Mesendoderm (in vitro differentiated cells): Measurements from ENCODE around the gene SLC9C1.
A peak's percentile ranks its signal among the peaks of the same experiment; 100 is the strongest.

Source experiments
- DNase-seq: peaks from one replicate; pipeline ENCODE4 v3.0.0; 2013
- H2AK5ac ChIP-seq: 2 replicates; pipeline ENCODE4 v1.6.1; 2013; ENCODE audit warnings: low read length, inconsistent platforms
- H2BK120ac ChIP-seq: 2 replicates; pipeline ENCODE4 v1.6.1; 2013; ENCODE audit warnings: low read depth, mild to moderate bottlenecking, low read length, moderate library complexity, mixed read lengths
- H2BK15ac ChIP-seq: replicated peaks from 2 replicates; pipeline ENCODE4 v1.6.1; 2013; ENCODE audit warnings: low read depth, mild to moderate bottlenecking, moderate library complexity
- H2BK5ac ChIP-seq: 2 replicates; pipeline ENCODE4 v1.6.1; 2013; ENCODE audit warnings: low read length, inconsistent platforms
- H3K18ac ChIP-seq: 2 replicates; pipeline ENCODE4 v1.6.1; 2013; ENCODE audit warnings: mild to moderate bottlenecking, low read length, mixed read lengths
- H3K23ac ChIP-seq: one replicate; pipeline ENCODE4 v1.6.1; 2013; ENCODE audit warnings: low read length
- H3K27ac ChIP-seq: 2 replicates; pipeline ENCODE4 v1.5.1; 2013; ENCODE audit warnings: low read depth, mild to moderate bottlenecking, inconsistent platforms, low read length, moderate library complexity
- H3K27me3 ChIP-seq: 2 replicates; pipeline ENCODE4 v1.6.1; 2013; ENCODE audit warnings: low read length, control low read depth, mild to moderate bottlenecking, inconsistent platforms; ENCODE audit not compliant: insufficient read depth, poor library complexity
- H3K36me3 ChIP-seq: 2 replicates; pipeline ENCODE4 v1.6.1; 2013; ENCODE audit warnings: low read length, inconsistent platforms; ENCODE audit not compliant: control insufficient read depth, insufficient read depth
- H3K4ac ChIP-seq: one replicate; pipeline ENCODE4 v1.6.1; 2013; ENCODE audit warnings: low read depth, mild to moderate bottlenecking, low read length, moderate library complexity
- H3K4me1 ChIP-seq: 2 replicates; pipeline ENCODE4 v1.6.1; 2013; ENCODE audit warnings: low read depth, low read length, inconsistent platforms; ENCODE audit not compliant: control insufficient read depth
- H3K4me2 ChIP-seq: 2 replicates; pipeline ENCODE4 v1.6.1; 2013; ENCODE audit warnings: low read length
- H3K4me3 ChIP-seq: 2 replicates; pipeline ENCODE4 v1.5.1; 2013; ENCODE audit warnings: mild to moderate bottlenecking, low read length
- H3K56ac ChIP-seq: one replicate; pipeline ENCODE4 v1.6.1; 2013; ENCODE audit warnings: low read length
- H3K79me1 ChIP-seq: 2 replicates; pipeline ENCODE4 v1.6.1; 2013; ENCODE audit warnings: low read length, inconsistent platforms
- H3K79me2 ChIP-seq: 2 replicates; pipeline ENCODE4 v1.6.1; 2013; ENCODE audit warnings: mild to moderate bottlenecking, low read length; ENCODE audit not compliant: control insufficient read depth, insufficient read depth
- H3K9ac ChIP-seq: 2 replicates; pipeline ENCODE4 v1.6.1; 2013; ENCODE audit warnings: low read length, inconsistent platforms
- H4K5ac ChIP-seq: one replicate; pipeline ENCODE4 v1.6.1; 2013; ENCODE audit warnings: low read length
- H4K8ac ChIP-seq: one replicate; pipeline ENCODE4 v1.6.1; 2013; ENCODE audit warnings: low read depth, mild to moderate bottlenecking, control low read depth, low read length, moderate library complexity
- WGBS: extraction: QIAGEN DNeasy Blood & Tissue Kit; methylation state at CpG from one replicate; pipeline ENCODE4 v1.1.7; 2013; ENCODE audit warnings: low lambda C conversion rate, missing lambda C conversion rate; ENCODE audit not compliant: insufficient coverage; ENCODE audit errors: extremely low coverage; 5-methylcytosine and 5-hydroxymethylcytosine counted together

The SLC9C1 gene

DNA sequence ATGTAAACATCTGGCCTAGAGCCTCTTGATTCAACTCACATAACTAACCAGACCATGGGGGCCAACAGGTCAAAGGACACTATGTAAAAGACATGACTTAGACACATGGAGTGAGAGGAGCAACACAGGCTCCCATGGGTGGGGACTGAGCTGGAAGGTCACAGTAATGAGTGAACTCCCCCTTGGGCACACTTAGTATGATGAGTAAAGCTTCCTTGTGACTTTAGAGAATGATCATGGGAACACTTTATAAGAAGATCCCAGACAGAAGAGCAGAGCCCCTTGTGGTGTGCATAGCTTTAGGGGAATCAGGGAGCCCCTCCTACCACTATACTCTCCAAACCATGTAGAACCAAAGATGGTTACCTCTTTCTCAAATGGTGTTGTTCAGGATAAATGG is 171.1 kb downstream of the SLC9C1 start:
- Histone ChIP-seq H3K27me3 (no peaks in the 10 kb centered on the region), H2BK15ac (no peak overlapping the region), H2BK5ac (no peak overlapping the region), H3K4me1 (peaks cover 9% of the 10 kb centered on the region), H3K36me3 (no peaks in the 10 kb centered on the region), H3K23ac (no peak overlapping the region), H4K8ac (no peak overlapping the region), H3K4me2 (no peak overlapping the region), H3K18ac (no peak overlapping the region), H3K4ac (no peak overlapping the region), H3K56ac (no peak overlapping the region), H3K79me1 (no peaks in the 10 kb centered on the region), H3K4me3 (no peak overlapping the region), H2AK5ac (no peak overlapping the region), H4K5ac (no peak overlapping the region), H3K9ac (no peak overlapping the region), H2BK120ac (no peak overlapping the region), H3K27ac (no peak overlapping the region), H3K79me2 (no peaks in the 10 kb centered on the region)
- no peak for DNase-seq

DNA sequence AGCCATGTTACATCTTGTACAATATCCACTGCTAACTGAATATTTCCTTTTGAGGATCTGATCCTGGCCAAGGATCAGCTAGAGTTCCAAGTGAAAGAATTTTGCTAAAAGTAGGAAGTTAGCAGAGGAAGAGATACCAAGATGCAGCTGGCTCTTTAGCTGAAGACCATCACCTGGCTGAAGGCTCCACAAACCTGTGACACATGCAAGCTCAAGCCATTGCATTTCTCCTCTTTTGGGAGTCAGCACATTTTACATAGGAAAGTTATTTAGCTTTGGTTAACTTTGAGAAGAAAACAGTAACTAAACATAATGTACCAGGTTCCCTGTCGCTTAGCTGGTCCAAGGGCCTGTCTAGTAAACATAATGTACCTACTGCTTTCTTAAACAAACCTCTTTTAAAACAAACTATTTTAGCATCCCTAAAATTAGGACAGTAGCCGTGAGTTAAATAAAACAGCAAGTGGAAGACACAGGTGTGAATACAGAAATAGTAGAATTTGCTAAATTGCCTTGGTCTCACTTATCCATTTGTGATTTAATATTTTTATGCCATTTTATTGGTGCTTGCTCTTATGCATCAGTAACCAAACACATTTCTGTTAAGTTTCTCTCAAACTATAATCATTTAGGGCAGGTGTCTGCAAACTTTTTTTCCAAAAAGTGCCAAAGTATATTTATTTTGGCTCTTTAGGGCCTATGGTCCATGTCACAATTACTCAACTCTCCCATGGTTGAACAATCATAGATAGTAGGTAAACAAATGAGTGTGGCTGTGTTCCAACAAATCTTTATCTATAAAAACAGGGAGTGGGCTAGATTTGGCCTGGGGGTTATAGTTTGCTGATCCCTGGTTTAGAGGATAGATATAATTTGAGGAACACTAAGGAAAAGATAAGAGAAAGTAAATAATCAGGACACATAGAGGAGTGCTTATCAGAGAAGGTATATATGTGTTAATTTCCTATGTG is 172.2 kb downstream of the SLC9C1 start:
- no peaks in the 10 kb centered on the region for H3K79me1 ChIP-seq
- no peak overlapping the region for H2BK120ac ChIP-seq
- H4K8ac ChIP-seq, result no peak overlapping the region
- H3K27me3 ChIP-seq, result no peaks in the 10 kb centered on the region
- no peak for DNase-seq
- H3K18ac ChIP-seq, result no peak overlapping the region
- no peak overlapping the region for H4K5ac ChIP-seq
- H3K4me1 ChIP-seq, result peaks cover 9% of the 10 kb centered on the region
- no peak overlapping the region for H3K23ac ChIP-seq
- no CpG with 5 or more reads among the region's 2 CpGs for WGBS
- H3K4me2 ChIP-seq, result no peak overlapping the region
- H3K36me3 ChIP-seq, result peaks cover 1% of the 10 kb centered on the region
- no peak overlapping the region for H3K56ac ChIP-seq
- no peak overlapping the region for H3K27ac ChIP-seq
- no peaks in the 10 kb centered on the region for H3K79me2 ChIP-seq
- H3K9ac ChIP-seq, result no peak overlapping the region
- no peak overlapping the region for H2BK15ac ChIP-seq
- no peak overlapping the region for H3K4ac ChIP-seq
- no peak overlapping the region for H3K4me3 ChIP-seq
- no peak overlapping the region for H2BK5ac ChIP-seq
- H2AK5ac ChIP-seq, result no peak overlapping the region

DNA sequence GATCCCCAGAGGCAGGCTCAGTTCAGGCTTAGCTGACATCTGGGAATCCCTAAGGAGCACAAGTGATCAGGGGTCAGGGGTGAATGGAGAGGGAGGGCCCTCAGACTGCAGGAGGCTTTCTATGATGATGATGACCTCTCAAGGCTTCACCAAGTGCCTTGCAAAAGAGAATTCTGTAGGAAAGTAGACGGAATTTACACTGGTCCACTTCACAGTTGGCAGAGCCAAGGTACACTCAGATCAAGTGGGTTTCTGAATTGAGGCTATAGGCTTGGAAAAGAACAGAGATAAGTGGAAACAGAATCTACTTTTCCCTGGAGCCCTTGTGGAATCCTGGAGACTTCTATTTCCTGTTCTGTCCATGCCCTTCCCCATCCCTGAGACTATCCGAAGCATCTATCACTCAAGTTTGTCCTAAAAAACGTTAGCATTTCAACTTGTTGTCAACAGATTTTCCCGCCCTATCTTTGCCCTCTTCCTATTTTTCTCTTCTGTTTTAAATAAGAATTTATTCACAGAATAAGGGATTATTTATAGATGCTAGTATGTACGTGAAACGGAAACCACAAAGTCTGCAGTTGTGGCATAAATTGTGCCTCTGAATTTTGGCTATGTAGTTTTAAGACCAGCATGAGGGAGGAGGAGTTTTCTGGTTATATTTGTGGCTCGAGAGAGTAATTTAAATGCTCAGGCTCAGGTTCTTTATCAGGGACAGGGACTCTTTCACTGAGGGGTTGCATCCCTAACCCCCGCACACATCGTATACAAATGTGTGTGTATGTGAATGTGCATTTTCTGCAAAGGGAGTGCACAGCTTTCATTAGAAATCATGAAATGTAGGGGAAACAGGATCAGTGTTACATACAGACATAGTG is 173.8 kb downstream of the SLC9C1 start:
- peaks cover 4% of the 10 kb centered on the region for H3K4me1 ChIP-seq
- no peak overlapping the region for H3K23ac ChIP-seq
- H3K18ac ChIP-seq, result no peak overlapping the region
- no peak overlapping the region for H3K4me2 ChIP-seq
- H3K79me1 ChIP-seq, result no peaks in the 10 kb centered on the region
- no peak overlapping the region for H4K8ac ChIP-seq
- WGBS, result no CpG with 5 or more reads among the region's 9 CpGs
- H3K27ac ChIP-seq, result no peak overlapping the region
- DNase-seq, result no peak
- H2AK5ac ChIP-seq, result no peak overlapping the region
- no peak overlapping the region for H2BK5ac ChIP-seq
- no peak overlapping the region for H2BK120ac ChIP-seq
- H3K36me3 ChIP-seq, result peaks cover 1% of the 10 kb centered on the region
- no peaks in the 10 kb centered on the region for H3K27me3 ChIP-seq
- H3K9ac ChIP-seq, result no peak overlapping the region
- H3K79me2 ChIP-seq, result no peaks in the 10 kb centered on the region
- no peak overlapping the region for H3K4ac ChIP-seq
- H3K4me3 ChIP-seq, result no peak overlapping the region
- no peak overlapping the region for H4K5ac ChIP-seq
- peak overlapping the region; percentile 7 for H3K56ac ChIP-seq
- no peak overlapping the region for H2BK15ac ChIP-seq

DNA sequence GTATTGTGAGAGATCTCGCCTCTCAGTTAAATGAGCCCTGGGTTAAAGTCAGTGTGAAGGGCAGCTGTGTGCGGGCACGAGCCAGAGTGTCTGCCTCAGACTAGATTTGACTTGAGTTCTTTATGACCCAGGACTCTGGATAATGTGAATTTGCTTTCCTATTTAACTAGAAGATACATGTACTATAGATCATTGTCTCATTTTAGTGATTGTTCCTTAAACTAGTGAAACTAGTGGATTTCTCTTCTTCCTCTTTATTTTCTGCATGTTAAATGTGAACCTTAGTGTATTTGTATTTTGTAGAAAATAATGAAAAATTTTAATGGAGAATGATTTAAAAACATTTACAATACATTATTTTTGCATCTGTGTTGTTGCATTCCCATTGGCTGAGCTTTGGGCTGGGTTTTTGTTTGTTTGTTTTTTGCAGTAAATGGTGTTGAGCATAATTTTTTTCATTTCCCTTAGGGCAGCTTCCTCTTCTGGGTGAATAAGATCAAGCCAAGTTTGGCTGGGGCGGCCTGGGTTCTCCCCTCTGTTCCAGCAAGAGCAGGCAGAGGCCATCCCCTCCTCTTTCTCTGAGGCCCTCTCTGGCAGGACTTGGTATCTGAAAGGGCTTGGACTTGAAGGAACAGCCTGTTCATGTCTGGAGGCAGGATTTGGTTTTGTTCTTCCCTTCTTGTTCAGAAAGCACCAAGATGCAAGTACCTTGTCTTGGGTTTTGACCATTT is 176.0 kb downstream of the SLC9C1 start:
- Histone ChIP-seq H3K79me2 (no peaks in the 10 kb centered on the region), H3K4me3 (no peak overlapping the region), H3K27me3 (no peaks in the 10 kb centered on the region), H3K27ac (no peak overlapping the region), H3K36me3 (peaks cover 1% of the 10 kb centered on the region), H2BK15ac (no peak overlapping the region), H3K9ac (no peak overlapping the region), H2BK120ac (no peak overlapping the region), H3K4me1 (peaks cover 3% of the 10 kb centered on the region), H3K79me1 (no peaks in the 10 kb centered on the region), H3K18ac (no peak overlapping the region), H3K4ac (no peak overlapping the region), H3K56ac (no peak overlapping the region), H4K5ac (no peak overlapping the region), H2BK5ac (no peak overlapping the region), H3K4me2 (no peak overlapping the region), H3K23ac (no peak overlapping the region), H2AK5ac (no peak overlapping the region), H4K8ac (no peak overlapping the region)
- WGBS, result no CpG with 5 or more reads among the region's 4 CpGs
- peak; percentile 45 for DNase-seq

DNA sequence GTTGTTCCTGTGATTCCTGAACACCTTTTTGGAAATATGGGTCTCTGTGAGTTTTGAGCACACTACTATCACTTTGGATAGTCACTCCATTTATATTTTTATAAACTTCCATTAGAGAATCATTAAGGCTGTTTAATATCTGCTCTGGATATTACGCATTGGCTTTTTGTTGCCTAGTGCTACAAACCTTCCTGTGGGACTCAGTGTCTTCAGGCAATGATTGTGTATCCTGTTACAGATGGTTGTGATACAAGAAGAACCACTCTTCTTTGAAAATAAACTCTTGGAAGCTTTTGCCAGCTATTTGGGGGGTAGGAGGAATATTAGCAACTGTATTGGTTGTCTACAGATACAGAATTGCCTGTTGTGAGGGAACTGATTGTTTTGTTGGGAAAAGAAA is 176.6 kb downstream of the SLC9C1 start:
- Histone ChIP-seq H3K79me1 (no peaks in the 10 kb centered on the region), H4K8ac (no peak overlapping the region), H3K4me3 (no peak overlapping the region), H3K27me3 (no peaks in the 10 kb centered on the region), H3K27ac (no peak overlapping the region), H2BK15ac (no peak overlapping the region), H3K23ac (no peak overlapping the region), H2BK120ac (no peak overlapping the region), H3K4me2 (no peak overlapping the region), H3K18ac (no peak overlapping the region), H3K9ac (no peak overlapping the region), H3K36me3 (peaks cover 1% of the 10 kb centered on the region), H2BK5ac (no peak overlapping the region), H2AK5ac (no peak overlapping the region), H3K79me2 (no peaks in the 10 kb centered on the region), H3K4ac (no peak overlapping the region), H3K4me1 (peaks cover 3% of the 10 kb centered on the region), H4K5ac (no peak overlapping the region), H3K56ac (no peak overlapping the region)
- no CpG with 5 or more reads among the region's 1 CpG for WGBS
- DNase-seq, result no peak
